ENCODE data around the gene ERBB3. TPM values are rescaled to one million over a fixed set of nuclear protein-coding genes. Genes with fewer than 3 reads are reported as not detected.

Gene ERBB3
- total RNA-seq, 2 donors from 2014 or later = 45.7 to 51.8 TPM

GRCh38 chr12:56143870-56144269, 63.9 kb downstream of the ERBB3 start:
- Mint-ChIP-seq H3K4me1 (no peaks in the 10 kb centered on the region), H3K36me3 (ENCODE audit: low read depth) (peaks cover 61% of the 10 kb centered on the region), H3K27ac (no peak overlapping the region), H3K27me3 (ENCODE audit: insufficient read depth) (no peaks in the 10 kb centered on the region), H3K9me3 (peaks cover under 1% of the 10 kb centered on the region), H3K4me3 (no peak overlapping the region)
- Histone ChIP-seq H3K4me3 (ENCODE audit: low read length) (no peak overlapping the region), H3K4me1 (ENCODE audit: control insufficient read depth, insufficient read depth, low read length) (no peaks in the 10 kb centered on the region), H3K27ac (ENCODE audit: low read depth, low read length) (no peak overlapping the region), H3K27me3 (ENCODE audit: control insufficient read depth, insufficient read depth, low read length, poor library complexity, severe bottlenecking) (no peaks in the 10 kb centered on the region), H3K36me3 (ENCODE audit: control insufficient read depth, insufficient read depth, low read length) (peaks cover 59% of the 10 kb centered on the region), H3K9me3 (ENCODE audit: control insufficient read depth, low read length) (no peaks in the 10 kb centered on the region), H3K9ac (ENCODE audit: extremely low read depth, low read length, poor library complexity, severe bottlenecking) (no peak overlapping the region)
- no peak for TF ChIP-seq CTCF (conservative IDR thresholded peaks at IDR 0.05)
- DNase-seq = no peak
- WGBS, 2 experiments (ENCODE audit: insufficient coverage in 1 of 2, insufficient read length in 1 of 2) = 93 to 94% methylated on average over 4 to 8 of the region's 8 CpGs

- H3K9me3 ChIP-seq (ENCODE audit: control insufficient read depth, low read length) = no peaks in the 10 kb centered on the region
- 95 to 100% methylated on average over 3 of the region's 3 CpGs for WGBS, 2 experiments (ENCODE audit: insufficient coverage in 1 of 2, insufficient read length in 1 of 2)
- H3K27ac ChIP-seq (ENCODE audit: low read depth, low read length) = no peak overlapping the region
- TF ChIP-seq CTCF (conservative IDR thresholded peaks at IDR 0.05) = no peak
- Mint-ChIP-seq H3K9me3 (no peaks in the 10 kb centered on the region), H3K27ac (no peak overlapping the region), H3K27me3 (ENCODE audit: insufficient read depth) (no peaks in the 10 kb centered on the region), H3K36me3 (ENCODE audit: low read depth) (peaks cover 47% of the 10 kb centered on the region), H3K4me3 (no peak overlapping the region), H3K4me1 (no peaks in the 10 kb centered on the region)
- no peak for DNase-seq
- no peaks in the 10 kb centered on the region for H3K27me3 ChIP-seq (ENCODE audit: control insufficient read depth, insufficient read depth, low read length, poor library complexity, severe bottlenecking)
- no peaks in the 10 kb centered on the region for H3K4me1 ChIP-seq (ENCODE audit: control insufficient read depth, insufficient read depth, low read length)
- H3K36me3 ChIP-seq (ENCODE audit: control insufficient read depth, insufficient read depth, low read length) = peaks cover 46% of the 10 kb centered on the region
- no peak overlapping the region for H3K4me3 ChIP-seq (ENCODE audit: low read length)
- no peak overlapping the region for H3K9ac ChIP-seq (ENCODE audit: extremely low read depth, low read length, poor library complexity, severe bottlenecking)
Observed at GRCh38 chr12:56145217-56145616, 65.3 kb downstream of the ERBB3 start.

DNA sequence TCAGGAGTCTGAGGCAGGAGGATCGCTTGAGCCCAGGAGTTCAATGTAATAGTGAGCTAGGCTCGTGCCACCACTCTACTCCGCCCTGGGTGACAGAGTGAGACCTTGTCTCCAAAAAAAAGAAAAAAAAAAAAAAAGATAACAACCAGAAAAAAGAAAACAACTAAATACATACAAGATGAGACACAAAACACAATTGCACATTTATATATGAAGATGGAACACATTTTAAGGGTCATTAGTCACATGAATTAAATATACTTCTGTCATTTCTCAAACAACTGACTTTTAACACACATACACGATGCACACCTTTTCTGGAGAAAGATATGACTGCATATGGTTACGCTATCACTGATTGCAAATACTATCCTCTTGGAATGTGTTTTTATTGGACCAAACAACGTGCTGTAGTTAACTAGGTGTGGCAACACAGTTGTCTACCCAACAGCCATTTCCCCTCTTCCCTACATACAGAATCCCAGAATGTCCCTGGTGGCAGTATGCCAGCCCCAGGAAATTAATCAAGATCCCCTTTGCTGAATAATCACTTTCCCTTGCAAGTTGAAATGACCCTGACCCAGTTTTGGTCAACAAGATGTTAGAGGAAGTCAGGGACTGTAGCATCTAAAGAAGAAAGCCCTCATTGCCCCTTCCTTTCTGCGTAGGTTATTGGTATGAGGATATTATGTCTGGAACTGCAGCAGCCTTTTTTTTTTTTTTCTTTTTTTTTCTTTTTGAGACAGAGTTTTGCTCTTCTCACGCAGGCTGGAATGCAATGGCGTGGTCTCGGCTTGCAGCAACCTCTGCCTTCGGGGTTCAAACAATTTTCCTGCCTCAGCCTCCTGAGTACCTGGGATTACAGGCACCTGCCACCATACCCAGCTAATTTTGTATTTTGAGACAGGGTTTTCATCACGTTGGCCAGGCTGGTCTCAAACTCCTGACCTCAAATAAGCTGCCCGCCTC, 66.8 kb downstream of the ERBB3 start:
- no peak overlapping the region for H3K9ac ChIP-seq (ENCODE audit: extremely low read depth, low read length, poor library complexity, severe bottlenecking)
- no peaks in the 10 kb centered on the region for H3K9me3 ChIP-seq (ENCODE audit: control insufficient read depth, low read length)
- H3K4me1 ChIP-seq (ENCODE audit: control insufficient read depth, insufficient read depth, low read length) = no peaks in the 10 kb centered on the region
- Mint-ChIP-seq H3K4me1 (peaks cover 5% of the 10 kb centered on the region), H3K9me3 (no peaks in the 10 kb centered on the region), H3K27me3 (ENCODE audit: insufficient read depth) (no peaks in the 10 kb centered on the region), H3K4me3 (no peak overlapping the region), H3K27ac (no peak overlapping the region), H3K36me3 (ENCODE audit: low read depth) (peaks cover 36% of the 10 kb centered on the region)
- H3K4me3 ChIP-seq (ENCODE audit: low read length) = no peak overlapping the region
- DNase-seq = no peak
- WGBS, 2 experiments (ENCODE audit: insufficient coverage in 1 of 2, insufficient read length in 1 of 2) = 91 to 95% methylated on average over 11 of the region's 13 CpGs
- H3K27me3 ChIP-seq (ENCODE audit: control insufficient read depth, insufficient read depth, low read length, poor library complexity, severe bottlenecking) = no peaks in the 10 kb centered on the region
- peaks cover 37% of the 10 kb centered on the region for H3K36me3 ChIP-seq (ENCODE audit: control insufficient read depth, insufficient read depth, low read length)
- no peak overlapping the region for H3K27ac ChIP-seq (ENCODE audit: low read depth, low read length)
- no peak for TF ChIP-seq CTCF (conservative IDR thresholded peaks at IDR 0.05)
